HepG2 (cell line): ENCODE data around the gene TRMT10C. TPM values are rescaled to one million over a fixed set of nuclear protein-coding genes. Genes with fewer than 3 reads are reported as not detected.

Source experiments
- ATAC-seq: fragments of 200-7000 bp; cut with Tn5 transposase; 3 replicates; pipeline ENCODE4 v1.9.1; 2020; ENCODE audit warnings: mild to moderate bottlenecking, moderate library complexity
- BruUV-seq: library from RNA; stranded (reverse); fragments of 400-500 nt; replicated peaks from 2 replicates; lab custom pipeline; 2021; lab: Mats Ljungman, UMichigan
- CTCF ChIA-PET: fragments of 300-600 bp; formaldehyde crosslinking; extraction: SDS; loops from one replicate; lab custom pipeline; 2021; ENCODE audit warnings: low total read pairs, inconsistent platforms, low intra/inter-chr PET ratio; lab: Yijun Ruan, JAX
- POLR2A ChIA-PET: fragments of 350-600 bp; sonication (Branson Sonifier 250); formaldehyde crosslinking; loops from one replicate; lab custom pipeline; 2020; ENCODE audit warnings: antibody characterized with exemption, inconsistent platforms; lab: Yijun Ruan, JAX
- DNase-seq: peaks from one replicate; pipeline ENCODE4 v3.0.0-alpha.2; 2015; ENCODE audit warnings: low spot score
- FAIRE-seq: peaks from 3 replicates; lab custom pipeline; 2011; peaks lifted over from hg19 to GRCh38; lab: Jason Lieb, UNC
- H2AFZ ChIP-seq: one replicate; pipeline ENCODE4 v1.6.1; 2011; ENCODE audit warnings: low read length, inconsistent platforms
- H3K27ac ChIP-seq: fragments of 300-600 bp; 3 replicates; pipeline ENCODE4 v1.8.0; 2011; ENCODE audit warnings: mixed run types, mild to moderate bottlenecking, mixed read lengths, low read length, inconsistent platforms; ENCODE audit not compliant: insufficient read depth; ENCODE audit errors: extremely low read length
- H3K27me3 ChIP-seq, 2 experiments: fragments of 200-600 bp in 1 of 2; 2 replicates in 1 of 2; 3 replicates in 1 of 2; pipeline versions ENCODE4 v1.6.0 to v1.8.0; 2011; ENCODE audit warnings: low read length in 2 of 2, mild to moderate bottlenecking in 2 of 2, moderate library complexity in 2 of 2, inconsistent platforms in 1 of 2; ENCODE audit not compliant: insufficient read depth in 2 of 2, control insufficient read depth in 1 of 2
- H3K36me3 ChIP-seq, 2 experiments: fragments of 200-600 bp in 1 of 2; replicated peaks in 1 of 2; 2 replicates in 1 of 2; 3 replicates in 1 of 2; pipeline versions ENCODE4 v1.5.1 to v1.8.0; 2011; ENCODE audit warnings: low read length in 2 of 2, inconsistent platforms in 1 of 2; ENCODE audit not compliant: insufficient read depth in 2 of 2, control insufficient read depth in 1 of 2
- H3K4me1 ChIP-seq: 2 replicates; pipeline ENCODE4 v1.5.1; 2012; ENCODE audit warnings: low read length, inconsistent platforms; ENCODE audit not compliant: insufficient read depth
- H3K4me2 ChIP-seq: 2 replicates; pipeline ENCODE4 v1.6.0; 2011; ENCODE audit warnings: low read depth, low read length, inconsistent platforms
- H3K4me3 ChIP-seq, 3 experiments: fragments of 200-600 bp in 1 of 3; sonication (generic), shearing (Covaris generic) in 1 of 3; replicated peaks in 1 of 3; 2 replicates each; pipeline ENCODE4 v1.5.1; 2011 to 2016; ENCODE audit warnings: low read length in 3 of 3, inconsistent platforms in 2 of 3, low read depth in 2 of 3, mild to moderate bottlenecking in 2 of 3, control low read depth in 1 of 3, mixed read lengths in 1 of 3; ENCODE audit not compliant: insufficient read depth in 1 of 3
- H3K79me2 ChIP-seq: one replicate; pipeline ENCODE4 v1.6.1; 2011; ENCODE audit warnings: low read length, inconsistent platforms; ENCODE audit not compliant: insufficient read depth
- H3K9ac ChIP-seq: 2 replicates; pipeline ENCODE4 v1.6.0; 2011; ENCODE audit warnings: mild to moderate bottlenecking, low read depth, low read length, inconsistent platforms; ENCODE audit not compliant: insufficient read depth
- H3K9me3 ChIP-seq: 2 replicates; pipeline ENCODE4 v1.5.1; 2012; ENCODE audit warnings: mild to moderate bottlenecking, low read length
- H4K20me1 ChIP-seq: 2 replicates; pipeline ENCODE4 v1.6.0; 2011; ENCODE audit warnings: inconsistent platforms, mild to moderate bottlenecking, low read length, moderate library complexity; ENCODE audit not compliant: insufficient read depth
- CBFB ChIP-seq: sonication (generic); formaldehyde crosslinking; IDR thresholded peaks from 2 replicates; pipeline ENCODE4 v1.4.0; 2020; ENCODE audit warnings: missing genetic modification reagents
- GPN1 ChIP-seq: sonication (generic); formaldehyde crosslinking; IDR thresholded peaks from 2 replicates; pipeline ENCODE4 v1.5.1; 2020; ENCODE audit warnings: missing genetic modification reagents, borderline replicate concordance
- HBP1 ChIP-seq: IDR thresholded peaks from 2 replicates; pipeline ENCODE4 v1.6.1; 2016; ENCODE audit warnings: low read depth, control low read depth
- ISL2 ChIP-seq: sonication (generic); formaldehyde crosslinking; IDR thresholded peaks from 2 replicates; pipeline ENCODE4 v1.5.0; 2020; ENCODE audit warnings: missing genetic modification reagents
- KLF11 ChIP-seq: IDR thresholded peaks from 2 replicates; pipeline ENCODE4 v1.6.1; 2016; ENCODE audit warnings: missing compliant biosample characterization
- SETDB1 ChIP-seq: sonication (generic); formaldehyde crosslinking; IDR thresholded peaks from 2 replicates; pipeline ENCODE4 v1.5.1; 2020; ENCODE audit warnings: missing genetic modification reagents, mild to moderate bottlenecking, borderline replicate concordance
- ZNF225 ChIP-seq: sonication (generic); formaldehyde crosslinking; IDR thresholded peaks from 2 replicates; pipeline ENCODE4 v1.4.0; 2020; ENCODE audit warnings: mild to moderate bottlenecking, missing genetic modification reagents
- ZNF343 ChIP-seq: sonication (generic); formaldehyde crosslinking; IDR thresholded peaks from 2 replicates; pipeline ENCODE4 v1.4.0; 2020; ENCODE audit warnings: mild to moderate bottlenecking, missing genetic modification reagents
- ZNF629 ChIP-seq: sonication (generic); formaldehyde crosslinking; conservative IDR thresholded peaks from 2 replicates; pipeline ENCODE4 v1.5.0; 2020; ENCODE audit warnings: missing genetic modification reagents
- ZZZ3 ChIP-seq: sonication (generic); formaldehyde crosslinking; IDR thresholded peaks from 2 replicates; pipeline ENCODE4 v1.4.0; 2020; ENCODE audit warnings: missing genetic modification reagents, mild to moderate bottlenecking, borderline replicate concordance
- WGBS: methylation state at CpG from one replicate; pipeline ENCODE4 v1.1.6; 2017; ENCODE audit warnings: low lambda C conversion rate; 5-methylcytosine and 5-hydroxymethylcytosine counted together
- in situ Hi-C: cut with HindIII; loops from 2 replicates; pipeline ENCODE4 v1.10.0; 2017; ENCODE audit warnings: low pct_unique_long_range_greater_than_20kb; ENCODE audit not compliant: extremely low pct_ligation_motif_present
- intact Hi-C: fragments of 100-400 bp; cut with micrococcal nuclease; formaldehyde crosslinking; loops from one replicate; pipeline ENCODE4 v1.10.0; 2022; ENCODE audit not compliant: unreplicated experiment
- polyA plus RNA-seq, 8 experiments: library from polyadenylated mRNA; depleted of rRNA in 3 of 8; stranded (reverse) in 7 of 8; unstranded in 1 of 8; fragments of >200 nt; fragmentation: Illumina TruSeq in 4 of 8; extraction: Trizol in 4 of 8; gene quantifications; 2 replicates each; pipeline versions ENCODE4 v1.2.1 to v1.2.3, GENCODE V29; 2011 to 2016; ENCODE audit warnings: low read depth in 4 of 8, missing spikeins in 1 of 8, mixed read lengths in 1 of 8; ENCODE audit not compliant: insufficient read depth in 1 of 8
- total RNA-seq, 5 experiments: library from RNA; depleted of rRNA; stranded (reverse); fragments of >200 nt; fragmentation: Illumina TruSeq; extraction: Trizol; gene quantifications; 2 replicates each; pipeline ENCODE4 v1.2.3, GENCODE V29; 2016; ENCODE audit warnings: low read depth in 1 of 5
- TF ChIP-seq, protein P1 (sequence below): IDR thresholded peaks from 2 replicates; pipeline ENCODE4 v1.6.1; 2018; ENCODE audit warnings: missing genetic modification reagents, mild to moderate bottlenecking, missing compliant biosample characterization
- TF ChIP-seq, protein P2 (sequence below): sonication (generic); formaldehyde crosslinking; IDR thresholded peaks from 2 replicates; pipeline ENCODE4 v1.4.0; 2020; ENCODE audit warnings: low read depth, mild to moderate bottlenecking, missing genetic modification reagents
- TF ChIP-seq, protein P3 (sequence below): sonication (generic); formaldehyde crosslinking; IDR thresholded peaks from 2 replicates; pipeline ENCODE4 v1.5.0; 2020; ENCODE audit warnings: mild to moderate bottlenecking, missing genetic modification reagents
- TF ChIP-seq, protein P4 (sequence below): sonication (generic); formaldehyde crosslinking; IDR thresholded peaks from 2 replicates; pipeline ENCODE4 v1.9.0; 2021; ENCODE audit warnings: missing genetic modification reagents, mild to moderate bottlenecking, borderline replicate concordance

TRMT10C gene
- total and polyA plus RNA-seq, 2 of the 13 experiments (the other 11 are each of a cell fraction or from before 2014, with no cell fraction given) = 10.8 to 39.2 TPM

DNA sequence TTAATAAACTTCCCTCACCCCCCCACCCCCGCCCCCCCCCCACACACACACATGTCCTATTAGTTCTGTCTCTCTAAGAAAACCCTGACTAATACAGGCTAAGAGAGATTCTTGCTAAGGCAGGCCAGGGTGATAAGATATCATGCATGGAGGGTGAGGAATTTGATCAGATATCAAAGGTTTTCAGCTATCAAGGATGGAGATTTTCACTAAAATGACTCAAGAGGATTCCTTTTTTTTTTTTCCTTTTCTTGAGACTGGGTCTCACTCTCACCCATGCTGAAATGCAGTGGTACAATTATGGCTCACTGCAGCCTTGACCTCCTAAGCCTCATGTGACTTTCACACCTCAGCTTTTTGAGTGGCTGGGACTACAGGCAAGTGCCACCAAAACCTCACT is 33.8 kb upstream of the TRMT10C start (continued):
- TF ChIP-seq ISL2 (CRISPR knock-in tag) = no peak
- no peak for TF ChIP-seq ZNF225 (CRISPR knock-in tag)
- TF ChIP-seq, all 625 proteins: peak for 0

GRCh38 chr3:101529816-101530685 is 31.6 kb upstream of the TRMT10C start:
- no peak overlapping the region for H3K4me3 ChIP-seq
- CTCF ChIA-PET = no interaction called here
- H3K79me2 ChIP-seq = no peaks in the 10 kb centered on the region
- H3K27ac ChIP-seq = no peak overlapping the region
- H4K20me1 ChIP-seq = no peaks in the 10 kb centered on the region
- DNase-seq (no peak), ATAC-seq (no peak), FAIRE-seq (no peak)
- H3K36me3 ChIP-seq = no peaks in the 10 kb centered on the region
- no peaks in the 10 kb centered on the region for H3K4me1 ChIP-seq
- no peak overlapping the region for H2AFZ ChIP-seq
- H3K4me2 ChIP-seq = no peak overlapping the region
- WGBS = 64% methylated on average over 4 of the region's 4 CpGs
- intact Hi-C loops = no loop called here
- H3K9ac ChIP-seq = no peak overlapping the region
- POLR2A ChIA-PET = no interaction called here
- no TSS peak for BruUV-seq
- H3K27me3 ChIP-seq = 0 out of 5 replicates have a peak, but pooled peaks cover 0 to 7% of the 10 kb centered on the region in 2 experiments
- H3K9me3 ChIP-seq = no peaks in the 10 kb centered on the region
- in situ Hi-C loops = no loop called here
- TF ChIP-seq, protein P1, sequence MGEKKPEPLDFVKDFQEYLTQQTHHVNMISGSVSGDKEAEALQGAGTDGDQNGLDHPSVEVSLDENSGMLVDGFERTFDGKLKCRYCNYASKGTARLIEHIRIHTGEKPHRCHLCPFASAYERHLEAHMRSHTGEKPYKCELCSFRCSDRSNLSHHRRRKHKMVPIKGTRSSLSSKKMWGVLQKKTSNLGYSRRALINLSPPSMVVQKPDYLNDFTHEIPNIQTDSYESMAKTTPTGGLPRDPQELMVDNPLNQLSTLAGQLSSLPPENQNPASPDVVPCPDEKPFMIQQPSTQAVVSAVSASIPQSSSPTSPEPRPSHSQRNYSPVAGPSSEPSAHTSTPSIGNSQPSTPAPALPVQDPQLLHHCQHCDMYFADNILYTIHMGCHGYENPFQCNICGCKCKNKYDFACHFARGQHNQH (CRISPR knock-in tag) = no peak
- no peak for TF ChIP-seq SETDB1 (CRISPR knock-in tag)
- TF ChIP-seq ZZZ3 (CRISPR knock-in tag) = no peak
- TF ChIP-seq, protein P2, sequence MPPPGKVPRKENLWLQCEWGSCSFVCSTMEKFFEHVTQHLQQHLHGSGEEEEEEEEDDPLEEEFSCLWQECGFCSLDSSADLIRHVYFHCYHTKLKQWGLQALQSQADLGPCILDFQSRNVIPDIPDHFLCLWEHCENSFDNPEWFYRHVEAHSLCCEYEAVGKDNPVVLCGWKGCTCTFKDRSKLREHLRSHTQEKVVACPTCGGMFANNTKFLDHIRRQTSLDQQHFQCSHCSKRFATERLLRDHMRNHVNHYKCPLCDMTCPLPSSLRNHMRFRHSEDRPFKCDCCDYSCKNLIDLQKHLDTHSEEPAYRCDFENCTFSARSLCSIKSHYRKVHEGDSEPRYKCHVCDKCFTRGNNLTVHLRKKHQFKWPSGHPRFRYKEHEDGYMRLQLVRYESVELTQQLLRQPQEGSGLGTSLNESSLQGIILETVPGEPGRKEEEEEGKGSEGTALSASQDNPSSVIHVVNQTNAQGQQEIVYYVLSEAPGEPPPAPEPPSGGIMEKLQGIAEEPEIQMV (CRISPR knock-in tag) = no peak
- TF ChIP-seq CBFB (CRISPR knock-in tag) = no peak
- TF ChIP-seq, protein P3, sequence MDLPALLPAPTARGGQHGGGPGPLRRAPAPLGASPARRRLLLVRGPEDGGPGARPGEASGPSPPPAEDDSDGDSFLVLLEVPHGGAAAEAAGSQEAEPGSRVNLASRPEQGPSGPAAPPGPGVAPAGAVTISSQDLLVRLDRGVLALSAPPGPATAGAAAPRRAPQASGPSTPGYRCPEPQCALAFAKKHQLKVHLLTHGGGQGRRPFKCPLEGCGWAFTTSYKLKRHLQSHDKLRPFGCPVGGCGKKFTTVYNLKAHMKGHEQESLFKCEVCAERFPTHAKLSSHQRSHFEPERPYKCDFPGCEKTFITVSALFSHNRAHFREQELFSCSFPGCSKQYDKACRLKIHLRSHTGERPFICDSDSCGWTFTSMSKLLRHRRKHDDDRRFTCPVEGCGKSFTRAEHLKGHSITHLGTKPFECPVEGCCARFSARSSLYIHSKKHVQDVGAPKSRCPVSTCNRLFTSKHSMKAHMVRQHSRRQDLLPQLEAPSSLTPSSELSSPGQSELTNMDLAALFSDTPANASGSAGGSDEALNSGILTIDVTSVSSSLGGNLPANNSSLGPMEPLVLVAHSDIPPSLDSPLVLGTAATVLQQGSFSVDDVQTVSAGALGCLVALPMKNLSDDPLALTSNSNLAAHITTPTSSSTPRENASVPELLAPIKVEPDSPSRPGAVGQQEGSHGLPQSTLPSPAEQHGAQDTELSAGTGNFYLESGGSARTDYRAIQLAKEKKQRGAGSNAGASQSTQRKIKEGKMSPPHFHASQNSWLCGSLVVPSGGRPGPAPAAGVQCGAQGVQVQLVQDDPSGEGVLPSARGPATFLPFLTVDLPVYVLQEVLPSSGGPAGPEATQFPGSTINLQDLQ (CRISPR knock-in tag) = no peak
- no peak for TF ChIP-seq GPN1 (CRISPR knock-in tag)
- TF ChIP-seq KLF11 (CRISPR knock-in tag) = no peak
- TF ChIP-seq HBP1 (CRISPR knock-in tag) = no peak
- no peak for TF ChIP-seq ZNF629 (CRISPR knock-in tag)
- no peak for TF ChIP-seq ZNF343 (CRISPR knock-in tag)
- TF ChIP-seq, protein P4, sequence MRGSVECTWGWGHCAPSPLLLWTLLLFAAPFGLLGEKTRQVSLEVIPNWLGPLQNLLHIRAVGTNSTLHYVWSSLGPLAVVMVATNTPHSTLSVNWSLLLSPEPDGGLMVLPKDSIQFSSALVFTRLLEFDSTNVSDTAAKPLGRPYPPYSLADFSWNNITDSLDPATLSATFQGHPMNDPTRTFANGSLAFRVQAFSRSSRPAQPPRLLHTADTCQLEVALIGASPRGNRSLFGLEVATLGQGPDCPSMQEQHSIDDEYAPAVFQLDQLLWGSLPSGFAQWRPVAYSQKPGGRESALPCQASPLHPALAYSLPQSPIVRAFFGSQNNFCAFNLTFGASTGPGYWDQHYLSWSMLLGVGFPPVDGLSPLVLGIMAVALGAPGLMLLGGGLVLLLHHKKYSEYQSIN (CRISPR knock-in tag) = no peak
